Thyroid gland (tissue), 4 donors: Measurements from ENCODE around the gene TACR2.

Experiments used
- POLR2A ChIP-seq, 2 donors: fragments of 450-650 bp; IDR thresholded peaks; one replicate each; pipeline ENCODE4 v1.6.1; 2017; ENCODE audit warnings: antibody characterized with exemption in 2 of 2, mild to moderate bottlenecking in 2 of 2, moderate library complexity in 1 of 2
- TF ChIP-seq, protein P1 (sequence below), 6 experiments: fragments of 200-600 bp in 3 of 6; fragments of 450-650 bp in 3 of 6; sonication (generic) in 3 of 6; IDR thresholded peaks; one replicate each; pipeline ENCODE4 v1.5.1; 2016 to 2019; ENCODE audit warnings: antibody characterized with exemption in 6 of 6, mild to moderate bottlenecking in 2 of 6, inconsistent platforms in 1 of 6, moderate library complexity in 1 of 6

DNA sequence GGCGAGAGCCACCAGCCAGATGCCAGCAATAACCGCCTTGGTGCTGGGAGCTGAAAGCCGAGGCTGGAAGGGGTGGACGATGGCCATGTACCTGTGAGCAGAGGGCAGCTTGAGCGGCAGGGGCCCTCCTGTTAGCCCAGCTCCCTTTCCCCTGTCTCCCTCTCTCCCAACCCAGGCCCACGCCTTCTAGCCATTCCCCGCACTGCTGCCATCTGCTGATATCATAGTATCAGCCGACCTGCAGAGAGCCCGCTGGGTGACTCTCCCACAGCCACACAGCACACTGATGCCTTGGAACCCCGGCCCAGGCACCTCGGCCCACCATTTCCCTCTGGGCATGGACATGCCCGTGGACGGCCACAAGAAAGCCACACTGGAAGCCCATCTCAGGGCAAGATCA is 1.7 kb downstream of the TACR2 start:
- TF ChIP-seq, protein P1, sequence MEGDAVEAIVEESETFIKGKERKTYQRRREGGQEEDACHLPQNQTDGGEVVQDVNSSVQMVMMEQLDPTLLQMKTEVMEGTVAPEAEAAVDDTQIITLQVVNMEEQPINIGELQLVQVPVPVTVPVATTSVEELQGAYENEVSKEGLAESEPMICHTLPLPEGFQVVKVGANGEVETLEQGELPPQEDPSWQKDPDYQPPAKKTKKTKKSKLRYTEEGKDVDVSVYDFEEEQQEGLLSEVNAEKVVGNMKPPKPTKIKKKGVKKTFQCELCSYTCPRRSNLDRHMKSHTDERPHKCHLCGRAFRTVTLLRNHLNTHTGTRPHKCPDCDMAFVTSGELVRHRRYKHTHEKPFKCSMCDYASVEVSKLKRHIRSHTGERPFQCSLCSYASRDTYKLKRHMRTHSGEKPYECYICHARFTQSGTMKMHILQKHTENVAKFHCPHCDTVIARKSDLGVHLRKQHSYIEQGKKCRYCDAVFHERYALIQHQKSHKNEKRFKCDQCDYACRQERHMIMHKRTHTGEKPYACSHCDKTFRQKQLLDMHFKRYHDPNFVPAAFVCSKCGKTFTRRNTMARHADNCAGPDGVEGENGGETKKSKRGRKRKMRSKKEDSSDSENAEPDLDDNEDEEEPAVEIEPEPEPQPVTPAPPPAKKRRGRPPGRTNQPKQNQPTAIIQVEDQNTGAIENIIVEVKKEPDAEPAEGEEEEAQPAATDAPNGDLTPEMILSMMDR (IDR thresholded peaks at IDR 0.05), result no peak
- no peak for TF ChIP-seq POLR2A (IDR thresholded peaks at IDR 0.05)
